GM18507 (cell line): Measurements from ENCODE around the gene LAMP5.
A peak's percentile ranks its signal among the peaks of the same experiment; 100 is the strongest.

ENCODE experiments used
- DNase-seq: peaks from one replicate; pipeline ENCODE4 v3.0.0; 2011; ENCODE audit warnings: low read depth; ENCODE audit not compliant: insufficient read length; ENCODE audit errors: extremely low spot score
- FAIRE-seq: peaks from 2 replicates; lab custom pipeline; 2011; peaks lifted over from hg19 to GRCh38; lab: Jason Lieb, UNC

Gene LAMP5

GRCh38 chr20:9498322-9498721 lies 16.1 kb upstream of the LAMP5 start:
- DNase-seq (no peak), FAIRE-seq (no peak)

- DNase-seq (no peak), FAIRE-seq (no peak)
These were observed 15.1 kb upstream of the LAMP5 start for GRCh38 chr20:9499126-9499899.

GRCh38 chr20:9500121-9500520 lies 14.3 kb upstream of the LAMP5 start:
- FAIRE-seq (no peak), DNase-seq (no peak)

- DNase-seq (no peak), FAIRE-seq (no peak)
These were observed 12.9 kb upstream of the LAMP5 start for GRCh38 chr20:9501473-9501872.

- DNase-seq (no peak), FAIRE-seq (peak; percentile 26)
These were observed 10.7 kb upstream of the LAMP5 start for GRCh38 chr20:9503526-9504245.

GRCh38 chr20:9506280-9506821 lies 8.0 kb upstream of the LAMP5 start:
- no peak for DNase-seq
- no peak for FAIRE-seq

- FAIRE-seq (no peak), DNase-seq (no peak)
These were observed 7.4 kb upstream of the LAMP5 start for GRCh38 chr20:9506964-9507369.

GRCh38 chr20:9507544-9508239 lies 6.7 kb upstream of the LAMP5 start:
- FAIRE-seq (no peak), DNase-seq (no peak)

GRCh38 chr20:9508240-9508661 lies 6.1 kb upstream of the LAMP5 start:
- DNase-seq (no peak), FAIRE-seq (no peak)

GRCh38 chr20:9508696-9509178 lies 5.7 kb upstream of the LAMP5 start:
- DNase-seq (no peak), FAIRE-seq (no peak)

- DNase-seq (no peak), FAIRE-seq (no peak)
These were observed 5.1 kb upstream of the LAMP5 start for GRCh38 chr20:9509246-9509645.

GRCh38 chr20:9510911-9511310 lies 3.5 kb upstream of the LAMP5 start:
- DNase-seq = no peak
- no peak for FAIRE-seq

- FAIRE-seq (no peak), DNase-seq (no peak)
These were observed 324 bp upstream of the LAMP5 start for GRCh38 chr20:9514072-9514460.

- DNase-seq (no peak), FAIRE-seq (no peak)
These were observed 810 bp downstream of the LAMP5 start for GRCh38 chr20:9515214-9515585.

GRCh38 chr20:9515741-9516233 lies 1.4 kb downstream of the LAMP5 start:
- FAIRE-seq (no peak), DNase-seq (no peak)

GRCh38 chr20:9516234-9516871 lies 2.0 kb downstream of the LAMP5 start:
- DNase-seq = no peak
- FAIRE-seq = no peak

- no peak for FAIRE-seq
- DNase-seq = no peak
These were observed 3.1 kb downstream of the LAMP5 start for GRCh38 chr20:9517297-9518162.

- no peak for DNase-seq
- no peak for FAIRE-seq
These were observed 4.3 kb downstream of the LAMP5 start for GRCh38 chr20:9518576-9519175.
